GM06990 (cell line): ENCODE data around the gene PANK1.

Experiments used
- DNase-seq: peaks from one replicate; pipeline ENCODE4 v3.0.0-alpha.2; 2011; ENCODE audit not compliant: insufficient read length; ENCODE audit errors: extremely low read depth
- H3K27me3 ChIP-seq: replicated peaks from 2 replicates; pipeline ENCODE4 v1.6.0; 2011; ENCODE audit warnings: low read length; ENCODE audit not compliant: control insufficient read depth, insufficient read depth
- H3K36me3 ChIP-seq: 2 replicates; pipeline ENCODE4 v1.5.1; 2011; ENCODE audit warnings: low read length; ENCODE audit not compliant: control insufficient read depth, insufficient read depth
- H3K4me3 ChIP-seq: replicated peaks from 2 replicates; pipeline ENCODE4 v1.5.1; 2011; ENCODE audit warnings: low read depth, mild to moderate bottlenecking, control low read depth, low read length
- CTCF ChIP-seq: IDR thresholded peaks from 2 replicates; pipeline ENCODE4 v1.5.1; 2011; ENCODE audit warnings: low read length, control low read depth, mild to moderate bottlenecking, inconsistent platforms; ENCODE audit not compliant: insufficient read depth, poor library complexity, severe bottlenecking

The PANK1 gene

DNA sequence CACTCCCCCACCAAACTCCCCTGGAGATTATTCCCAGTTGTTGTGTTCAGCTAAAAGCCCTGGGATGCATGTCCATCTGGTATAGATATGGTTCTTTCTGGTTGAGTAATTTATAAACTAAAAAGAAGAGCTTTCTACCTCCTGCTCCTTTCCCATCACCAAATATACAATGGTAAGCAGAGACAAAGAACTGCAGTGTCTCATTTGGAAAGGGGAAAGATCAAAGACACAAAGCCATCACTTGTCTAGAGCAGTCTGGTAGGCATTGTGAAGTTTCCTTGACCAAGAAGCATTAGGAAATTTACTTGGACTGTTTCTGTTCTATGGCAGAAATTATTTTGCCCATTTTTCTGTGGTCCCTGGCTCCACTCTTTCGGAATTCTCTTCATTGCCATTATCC, 24.9 kb upstream of the PANK1 start:
- no peak overlapping the region for H3K4me3 ChIP-seq
- no peak for DNase-seq
- no peaks in the 10 kb centered on the region for H3K36me3 ChIP-seq
- H3K27me3 ChIP-seq = no peaks in the 10 kb centered on the region
- no peak for TF ChIP-seq CTCF

- no peaks in the 10 kb centered on the region for H3K27me3 ChIP-seq
- H3K36me3 ChIP-seq = no peaks in the 10 kb centered on the region
- H3K4me3 ChIP-seq = no peak overlapping the region
- TF ChIP-seq CTCF = no peak
- DNase-seq = no peak
Observed at GRCh38 chr10:89668386-89669071, 23.5 kb upstream of the PANK1 start.

DNA sequence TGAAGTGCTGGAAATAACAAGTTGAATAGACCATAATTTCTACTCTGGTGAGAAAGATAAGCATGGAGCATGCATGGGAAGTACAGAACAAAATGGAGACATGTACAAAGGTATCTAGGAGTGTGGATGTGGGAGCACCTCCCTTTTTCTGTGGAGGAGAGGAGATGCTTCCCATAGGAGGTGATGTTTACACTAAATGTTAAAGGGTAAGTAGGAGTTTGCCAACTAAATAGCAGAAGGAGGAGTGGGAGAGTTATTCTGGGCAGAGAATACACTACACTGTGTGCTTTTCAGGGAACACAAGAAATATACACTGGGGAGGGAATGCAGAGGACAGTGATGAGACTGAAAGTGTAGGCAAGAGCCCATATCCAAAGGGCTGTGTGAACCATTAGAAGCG, 21.1 kb upstream of the PANK1 start:
- no peak overlapping the region for H3K4me3 ChIP-seq
- TF ChIP-seq CTCF = no peak

DNA sequence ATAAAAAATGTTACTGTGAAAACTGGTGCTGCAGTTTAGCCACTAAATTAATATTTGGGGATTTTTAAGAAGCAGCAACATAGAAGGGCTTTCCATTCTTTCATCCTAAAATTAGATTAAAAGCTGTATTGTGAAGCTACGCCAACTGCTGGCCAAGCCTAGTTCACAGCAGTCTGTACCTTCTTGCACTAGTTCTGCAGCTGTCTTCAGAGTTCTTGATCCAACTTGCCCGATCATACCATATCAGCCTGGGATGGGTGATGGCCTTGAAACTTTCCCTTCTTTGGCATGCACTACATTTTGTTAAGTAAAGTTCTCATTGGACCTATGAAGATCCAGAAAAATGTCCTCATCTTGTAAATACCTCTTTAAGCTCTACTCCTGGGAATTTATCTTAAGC, 20.3 kb upstream of the PANK1 start:
- DNase-seq = no peak
- TF ChIP-seq CTCF = peak; percentile 34
- Histone ChIP-seq H3K4me3 (no peak overlapping the region), H3K27me3 (no peaks in the 10 kb centered on the region), H3K36me3 (no peaks in the 10 kb centered on the region)

More for the DNA sequence above, 21.1 kb upstream of the PANK1 start:
- no peaks in the 10 kb centered on the region for H3K36me3 ChIP-seq
- no peaks in the 10 kb centered on the region for H3K27me3 ChIP-seq
- DNase-seq = no peak

DNA sequence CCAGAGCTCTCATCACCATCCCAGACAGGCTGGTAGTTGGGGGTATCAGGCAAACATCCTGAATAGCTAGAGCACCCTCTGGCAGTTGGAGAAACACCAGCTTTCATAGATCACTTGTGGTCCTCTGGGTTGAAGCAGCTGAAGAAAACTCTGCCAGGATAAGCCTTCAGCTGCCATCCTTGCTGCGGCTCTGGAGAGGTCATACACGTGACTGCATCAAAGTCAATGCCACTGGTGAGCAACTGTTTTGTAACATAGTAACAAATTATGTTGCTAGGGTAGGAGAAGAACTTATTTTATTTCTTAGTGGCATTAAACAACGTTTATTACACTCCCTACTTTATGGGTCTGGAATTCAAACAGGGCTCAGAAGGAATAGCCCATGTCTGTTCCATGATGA, 19.2 kb upstream of the PANK1 start:
- no peak for DNase-seq
- TF ChIP-seq CTCF = no peak
- Histone ChIP-seq H3K27me3 (no peaks in the 10 kb centered on the region), H3K4me3 (no peak overlapping the region), H3K36me3 (no peaks in the 10 kb centered on the region)

DNA sequence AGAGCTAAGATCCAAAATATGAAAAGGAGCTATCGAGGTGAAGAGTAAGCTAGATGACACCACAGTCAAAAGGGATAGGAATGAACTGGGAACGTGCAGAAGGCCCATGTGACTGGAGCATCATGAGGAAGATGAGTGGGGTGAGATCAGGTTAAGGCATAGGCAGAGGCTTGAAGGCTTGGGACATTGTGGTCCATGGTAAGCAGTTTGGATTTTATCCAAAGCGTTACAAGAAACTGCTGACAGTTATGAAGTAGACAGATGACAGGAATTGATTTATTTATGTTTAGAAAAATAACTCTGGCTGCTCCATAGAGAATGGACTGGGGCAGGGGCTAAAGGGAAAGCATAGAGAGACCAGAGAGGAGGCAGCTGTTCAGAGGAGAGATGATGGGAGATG, 18.1 kb upstream of the PANK1 start:
- H3K36me3 ChIP-seq = no peaks in the 10 kb centered on the region
- DNase-seq = no peak
- no peak for TF ChIP-seq CTCF
- H3K4me3 ChIP-seq = no peak overlapping the region
- H3K27me3 ChIP-seq = no peaks in the 10 kb centered on the region
